Measurements from ENCODE around the gene PLPPR1. TPM values are rescaled to one million over a fixed set of nuclear protein-coding genes. Genes with fewer than 3 reads are reported as not detected.
"Not testable (repeated sequence)": the region's sequence is repeated elsewhere in the genome, so short reads cannot be mapped to it uniquely, and the experiment has no call there.

Gene PLPPR1
- total RNA-seq, 1 donor from 2014 or later: not detected

DNA sequence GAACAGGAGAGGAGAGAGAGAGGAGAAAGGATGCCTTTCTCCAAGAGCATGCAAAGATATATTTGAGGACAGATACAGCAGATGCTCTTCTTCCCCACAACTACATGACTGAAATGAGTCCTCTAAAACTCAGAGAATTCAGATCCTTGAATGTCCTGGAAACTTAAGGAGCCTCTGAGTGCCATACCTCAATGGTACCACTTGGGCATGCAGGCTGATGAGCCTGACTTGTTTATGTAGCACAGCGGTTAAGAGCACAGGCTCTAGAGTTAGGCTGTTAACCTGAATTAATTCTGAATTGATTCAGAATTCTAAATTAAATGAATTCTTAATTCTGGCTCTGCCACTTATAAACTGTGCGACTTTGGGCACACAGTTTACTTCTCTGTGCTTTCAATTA is 5.7 kb downstream of the PLPPR1 start:
- intact Hi-C loops (cut with DNase I): no loop called here
- no peak overlapping the region for H3K4me3 ChIP-seq
- no peaks in the 10 kb centered on the region for H3K9me3 ChIP-seq
- H3K4me1 ChIP-seq: no peaks in the 10 kb centered on the region
- H3K27ac ChIP-seq: no peak overlapping the region
- TF ChIP-seq, protein P1, sequence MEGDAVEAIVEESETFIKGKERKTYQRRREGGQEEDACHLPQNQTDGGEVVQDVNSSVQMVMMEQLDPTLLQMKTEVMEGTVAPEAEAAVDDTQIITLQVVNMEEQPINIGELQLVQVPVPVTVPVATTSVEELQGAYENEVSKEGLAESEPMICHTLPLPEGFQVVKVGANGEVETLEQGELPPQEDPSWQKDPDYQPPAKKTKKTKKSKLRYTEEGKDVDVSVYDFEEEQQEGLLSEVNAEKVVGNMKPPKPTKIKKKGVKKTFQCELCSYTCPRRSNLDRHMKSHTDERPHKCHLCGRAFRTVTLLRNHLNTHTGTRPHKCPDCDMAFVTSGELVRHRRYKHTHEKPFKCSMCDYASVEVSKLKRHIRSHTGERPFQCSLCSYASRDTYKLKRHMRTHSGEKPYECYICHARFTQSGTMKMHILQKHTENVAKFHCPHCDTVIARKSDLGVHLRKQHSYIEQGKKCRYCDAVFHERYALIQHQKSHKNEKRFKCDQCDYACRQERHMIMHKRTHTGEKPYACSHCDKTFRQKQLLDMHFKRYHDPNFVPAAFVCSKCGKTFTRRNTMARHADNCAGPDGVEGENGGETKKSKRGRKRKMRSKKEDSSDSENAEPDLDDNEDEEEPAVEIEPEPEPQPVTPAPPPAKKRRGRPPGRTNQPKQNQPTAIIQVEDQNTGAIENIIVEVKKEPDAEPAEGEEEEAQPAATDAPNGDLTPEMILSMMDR (IDR thresholded peaks at IDR 0.05): no peak
- H3K36me3 ChIP-seq: no peaks in the 10 kb centered on the region
- DNase-seq (ENCODE audit: low spot score in 2 of 2): no peak
- no peaks in the 10 kb centered on the region for H3K27me3 ChIP-seq

DNA sequence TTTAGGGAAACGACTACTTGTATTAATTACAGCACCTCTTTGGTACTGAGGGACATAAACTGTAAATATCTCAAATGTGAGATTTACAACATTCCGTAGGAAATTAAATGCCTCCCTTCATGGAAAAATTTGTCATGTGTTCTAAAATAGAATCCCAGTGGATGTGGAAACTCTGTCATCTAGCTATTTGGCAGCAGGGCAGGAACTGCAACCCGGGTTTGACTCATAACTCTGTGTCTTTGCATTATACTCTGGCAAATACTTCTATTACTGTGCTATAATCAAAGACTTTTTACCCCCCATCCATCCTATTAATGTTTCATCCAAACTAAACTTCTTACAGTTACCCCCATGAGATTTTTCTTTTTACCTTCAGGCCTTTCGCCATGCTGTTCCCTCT is 6.6 kb downstream of the PLPPR1 start:
- intact Hi-C loops (cut with DNase I): no loop called here
- Histone ChIP-seq H3K4me1 (no peaks in the 10 kb centered on the region), H3K36me3 (no peaks in the 10 kb centered on the region), H3K27me3 (no peaks in the 10 kb centered on the region), H3K27ac (no peak overlapping the region), H3K9me3 (no peaks in the 10 kb centered on the region), H3K4me3 (no peak overlapping the region)
- TF ChIP-seq, protein P1 (IDR thresholded peaks at IDR 0.05): no peak
- DNase-seq (ENCODE audit: low spot score in 2 of 2): no peak

DNA sequence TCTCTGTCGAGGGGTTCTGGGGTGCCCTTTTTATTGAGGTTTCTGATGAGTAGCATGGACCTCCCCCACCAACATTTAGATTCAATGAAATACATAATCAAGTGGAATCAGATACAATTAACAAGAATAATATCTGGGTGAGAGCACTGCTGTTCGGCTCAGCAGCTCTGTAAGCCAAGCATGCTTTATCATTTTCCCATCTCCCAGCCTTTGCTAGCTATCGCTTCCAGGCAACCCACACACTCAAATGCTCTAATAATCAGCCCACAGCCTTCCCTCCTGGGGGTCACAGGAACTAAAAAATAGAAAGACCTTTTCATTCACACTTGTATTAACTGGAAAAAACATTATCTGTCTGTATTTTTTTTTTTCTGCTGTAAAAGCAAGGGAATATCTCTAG is 8.9 kb downstream of the PLPPR1 start:
- no peak overlapping the region for H3K4me3 ChIP-seq
- H3K4me1 ChIP-seq: no peaks in the 10 kb centered on the region
- no peak overlapping the region for H3K27ac ChIP-seq
- no peaks in the 10 kb centered on the region for H3K9me3 ChIP-seq
- no peak for DNase-seq (ENCODE audit: low spot score in 2 of 2)
- H3K36me3 ChIP-seq: no peaks in the 10 kb centered on the region
- TF ChIP-seq, protein P1 (IDR thresholded peaks at IDR 0.05): no peak
- intact Hi-C loops (cut with DNase I): no loop called here
- H3K27me3 ChIP-seq: no peaks in the 10 kb centered on the region

DNA sequence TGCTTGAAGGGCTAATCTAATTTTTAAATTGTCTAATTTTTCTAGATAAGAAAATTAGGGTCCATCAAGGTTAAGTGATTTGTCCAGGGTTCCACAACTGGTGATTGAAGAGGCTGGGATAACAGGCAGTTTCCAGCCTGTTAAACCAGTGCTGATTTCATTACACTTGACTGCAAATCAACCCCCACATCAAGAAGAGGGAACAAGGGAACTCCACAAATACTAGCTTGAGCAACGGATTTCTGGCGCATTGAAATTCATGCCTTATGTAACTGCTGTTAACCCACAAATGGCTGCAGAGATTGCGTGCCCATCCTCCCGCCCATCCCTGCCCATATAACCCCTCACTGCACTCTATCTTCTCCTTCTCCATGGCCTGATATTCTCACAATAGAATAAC is 10.0 kb downstream of the PLPPR1 start:
- no peak overlapping the region for H3K27ac ChIP-seq
- no peaks in the 10 kb centered on the region for H3K27me3 ChIP-seq
- DNase-seq (ENCODE audit: low spot score in 2 of 2): no peak
- TF ChIP-seq, protein P1 (IDR thresholded peaks at IDR 0.05): no peak
- intact Hi-C loops (cut with DNase I): no loop called here
- no peaks in the 10 kb centered on the region for H3K36me3 ChIP-seq
- H3K4me1 ChIP-seq: no peaks in the 10 kb centered on the region
- H3K9me3 ChIP-seq: no peaks in the 10 kb centered on the region
- H3K4me3 ChIP-seq: no peak overlapping the region

DNA sequence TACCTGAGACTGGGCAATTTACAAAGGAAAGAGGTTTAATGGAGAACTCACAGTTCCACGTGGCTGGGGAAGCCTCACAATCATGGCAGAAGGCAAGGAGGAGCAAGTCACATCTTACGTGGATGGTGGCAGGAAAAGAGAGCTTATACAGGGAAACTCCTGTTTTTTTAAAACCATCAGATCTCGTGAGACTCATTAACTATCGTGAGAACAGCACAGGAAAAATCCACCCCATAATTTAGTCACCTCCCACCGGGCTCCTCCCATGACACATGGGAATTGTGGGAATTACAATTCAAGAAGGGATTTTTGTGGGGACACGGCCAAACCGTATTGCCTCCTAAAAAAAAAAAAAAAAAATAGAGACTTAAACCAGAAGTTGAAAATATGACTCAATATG is 11.1 kb downstream of the PLPPR1 start:
- H3K4me1 ChIP-seq; H3K27me3 ChIP-seq; intact Hi-C loops (cut with DNase I); H3K27ac ChIP-seq; H3K36me3 ChIP-seq; H3K9me3 ChIP-seq; DNase-seq (ENCODE audit: low spot score in 2 of 2); H3K4me3 ChIP-seq: not testable (repeated sequence)

DNA sequence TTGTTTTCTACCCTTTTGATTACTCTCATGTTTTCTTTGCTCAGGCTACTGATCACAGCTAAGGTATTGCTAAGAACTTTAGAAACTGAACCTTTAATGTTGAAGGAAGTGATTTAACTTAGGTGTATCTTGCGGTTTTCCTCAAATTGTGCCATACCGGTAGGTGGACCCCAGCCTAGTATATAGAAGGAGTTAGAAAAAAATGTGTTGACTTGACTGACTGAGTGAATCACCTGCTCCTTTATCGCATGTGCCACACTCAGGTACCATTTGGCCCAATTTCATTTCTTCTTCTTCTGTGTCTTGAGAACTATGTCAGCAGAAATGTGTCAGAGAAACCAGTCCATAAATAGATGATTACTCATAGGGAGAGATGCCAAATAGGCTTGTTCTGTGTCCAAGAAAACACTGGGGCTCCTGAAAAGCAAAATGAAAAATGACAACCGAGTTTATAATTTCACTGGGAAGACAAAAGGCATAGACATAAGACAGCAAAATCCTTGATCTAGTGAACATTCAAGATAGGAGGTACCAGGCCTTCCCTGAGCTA is 19.4 kb downstream of the PLPPR1 start:
- intact Hi-C loops (cut with DNase I): no loop called here
- Histone ChIP-seq H3K36me3 (no peaks in the 10 kb centered on the region), H3K27ac (no peak overlapping the region), H3K27me3 (no peaks in the 10 kb centered on the region), H3K4me1 (no peaks in the 10 kb centered on the region), H3K4me3 (no peak overlapping the region), H3K9me3 (no peaks in the 10 kb centered on the region)
- no peak for DNase-seq (ENCODE audit: low spot score in 2 of 2)
- TF ChIP-seq, protein P1 (IDR thresholded peaks at IDR 0.05): no peak
